Measurements from ENCODE around the gene HTR5A.
"Not testable (repeated sequence)": the region's sequence is repeated elsewhere in the genome, so short reads cannot be mapped to it uniquely, and the experiment has no call there.

The HTR5A gene

DNA sequence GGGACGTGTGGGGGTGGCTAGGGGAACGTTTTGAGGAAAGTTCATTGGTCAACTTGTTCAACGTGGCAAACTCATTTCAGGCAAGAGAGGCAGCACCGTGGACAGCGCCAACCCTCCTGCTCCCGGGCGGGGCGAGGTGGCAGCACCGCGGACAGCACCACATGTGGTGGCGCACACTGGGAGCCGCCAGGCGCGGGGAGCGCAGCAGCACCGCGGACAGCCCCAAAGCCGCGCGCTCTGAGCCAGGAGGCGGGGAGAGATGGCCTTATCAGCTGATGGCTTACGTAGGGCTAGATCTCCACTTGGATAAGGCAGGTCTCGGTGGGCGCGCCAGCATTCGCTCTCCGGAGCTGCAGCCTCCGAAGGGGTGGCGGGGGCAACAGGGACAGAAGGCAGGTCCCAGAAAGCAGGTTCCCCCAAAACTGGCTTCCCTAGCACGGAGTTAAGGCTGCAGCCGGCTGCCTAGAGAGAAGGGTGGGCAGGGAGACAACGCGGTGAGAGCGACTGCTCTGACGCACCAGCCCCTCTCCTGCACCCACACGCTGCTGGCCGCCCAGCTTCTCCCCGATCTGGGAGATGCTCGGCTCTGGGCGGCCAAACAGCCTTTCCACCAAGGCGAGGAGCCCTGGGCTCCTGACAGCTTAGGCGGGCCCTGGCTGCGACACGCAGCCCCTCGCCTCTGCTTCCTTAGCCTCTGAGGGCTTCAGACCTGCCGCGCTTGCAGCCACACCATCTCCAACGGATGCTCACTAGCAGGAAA, at the start of gene HTR5A:
TSS of gene HTR5A (plus strand) at position 333 of the 760 bp plus-strand sequence. CDS start 576 bp downstream, outside the sequence.
- Histone ChIP-seq H3K9me3 (no peaks in the 10 kb centered on the region), H3K4me1 (peaks cover 5% of the 10 kb centered on the region; the same call in 1 of the 2 replicates), H3K4me3 (no peak within 1 kb of the TSS), H4K20me1 (peaks cover 14% of the 10 kb centered on the region), H3K9ac (no peak within 1 kb of the TSS), H3K4me2 (peak within 1 kb of the TSS; percentile 25; the same call in 1 of the 2 replicates), H3K27me3 (peaks cover 12% of the 10 kb centered on the region; the same call in 1 of the 2 replicates), H3K36me3 (no peaks in the 10 kb centered on the region), H3K27ac (no peak within 1 kb of the TSS)
- TF ChIP-seq Cebpa-rat (IDR thresholded peaks at IDR 0.05), result no peak

DNA sequence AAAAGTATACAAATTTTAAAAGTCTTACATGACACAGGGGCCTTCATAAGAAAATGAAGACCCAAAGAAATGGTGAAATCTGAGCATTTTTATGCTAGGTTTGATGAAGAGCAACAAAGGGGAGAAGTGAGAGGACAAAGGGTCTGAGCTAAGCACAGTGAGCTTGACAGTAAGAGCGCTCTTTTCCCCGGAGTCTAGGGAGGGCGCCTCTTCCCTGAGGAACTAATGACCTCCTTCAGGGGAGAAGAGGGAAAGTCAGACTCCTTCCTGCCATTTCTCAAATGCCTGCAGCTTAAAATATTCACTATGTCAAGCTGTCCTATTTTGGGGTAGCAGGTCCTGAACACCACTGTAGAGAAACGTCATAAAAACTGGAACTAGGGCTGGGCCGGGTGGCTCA, 49.1 kb upstream of the HTR5A start:
- H3K9me3 ChIP-seq, result no peaks in the 10 kb centered on the region
- H3K36me3 ChIP-seq, result no peaks in the 10 kb centered on the region
- H3K4me3 ChIP-seq, result no peak overlapping the region
- no peak for TF ChIP-seq Cebpa-rat (IDR thresholded peaks at IDR 0.05)
- H3K27ac ChIP-seq, result no peak overlapping the region
- no peak overlapping the region for H3K9ac ChIP-seq
- no peak overlapping the region for H3K4me2 ChIP-seq
- H3K4me1 ChIP-seq, result no peaks in the 10 kb centered on the region
- no peaks in the 10 kb centered on the region for H3K27me3 ChIP-seq
- no peaks in the 10 kb centered on the region for H4K20me1 ChIP-seq

DNA sequence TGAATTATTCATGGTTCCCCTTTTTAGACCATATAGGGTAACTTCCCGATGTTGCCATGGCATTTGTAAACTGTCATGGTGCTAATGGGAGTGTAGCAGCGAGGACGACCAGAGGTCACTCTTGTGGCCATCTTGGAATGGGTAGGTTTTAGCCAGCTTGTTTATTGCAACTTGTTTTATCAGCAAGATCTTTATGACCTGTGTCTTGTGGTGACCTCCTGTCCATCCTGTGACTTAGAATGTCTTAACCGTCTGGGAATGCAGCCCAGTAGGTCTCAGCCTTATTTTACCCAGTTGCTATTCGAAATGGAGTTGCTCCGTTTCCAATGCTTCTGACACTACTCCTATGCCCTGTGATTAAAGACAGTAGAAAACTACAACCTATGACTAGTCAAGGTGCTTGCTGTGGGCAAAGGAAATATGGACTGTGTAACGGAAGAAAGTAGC, 48.4 kb upstream of the HTR5A start:
- Histone ChIP-seq H3K27me3 (no peaks in the 10 kb centered on the region), H3K27ac (no peak overlapping the region), H3K4me3 (no peak overlapping the region), H3K4me2 (no peak overlapping the region), H3K36me3 (no peaks in the 10 kb centered on the region), H3K9me3 (no peaks in the 10 kb centered on the region), H4K20me1 (no peaks in the 10 kb centered on the region), H3K4me1 (no peaks in the 10 kb centered on the region), H3K9ac (no peak overlapping the region)
- no peak for TF ChIP-seq Cebpa-rat (IDR thresholded peaks at IDR 0.05)

DNA sequence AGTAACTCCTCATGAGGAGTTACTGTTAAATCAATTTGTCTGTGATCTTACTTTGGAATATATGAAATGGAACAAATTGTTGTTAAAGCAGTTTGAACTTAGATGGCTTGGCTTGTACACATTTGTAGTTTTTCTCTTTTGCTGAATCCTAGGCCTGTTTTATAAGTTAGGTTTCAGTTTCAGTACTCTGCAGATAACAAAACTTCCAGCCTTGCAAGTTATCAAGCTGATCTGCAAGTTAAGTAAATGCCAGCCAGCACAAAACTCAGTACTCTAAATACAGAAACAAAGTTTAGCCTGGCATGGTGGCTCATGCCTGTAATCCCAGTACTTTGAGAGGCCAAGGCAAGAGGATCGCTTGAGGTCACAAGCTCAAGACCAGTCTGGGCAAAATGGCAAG, 42.2 kb upstream of the HTR5A start:
- no peak for TF ChIP-seq Cebpa-rat (IDR thresholded peaks at IDR 0.05)
- H3K4me2 ChIP-seq, result no peak overlapping the region
- H3K36me3 ChIP-seq, result no peaks in the 10 kb centered on the region
- peaks cover 3% of the 10 kb centered on the region; the same call in 1 of the 2 replicates for H3K9me3 ChIP-seq
- H3K9ac ChIP-seq, result no peak overlapping the region
- no peaks in the 10 kb centered on the region for H3K27me3 ChIP-seq
- H3K4me3 ChIP-seq, result no peak overlapping the region
- H3K27ac ChIP-seq, result no peak overlapping the region
- no peaks in the 10 kb centered on the region for H3K4me1 ChIP-seq
- no peaks in the 10 kb centered on the region for H4K20me1 ChIP-seq

DNA sequence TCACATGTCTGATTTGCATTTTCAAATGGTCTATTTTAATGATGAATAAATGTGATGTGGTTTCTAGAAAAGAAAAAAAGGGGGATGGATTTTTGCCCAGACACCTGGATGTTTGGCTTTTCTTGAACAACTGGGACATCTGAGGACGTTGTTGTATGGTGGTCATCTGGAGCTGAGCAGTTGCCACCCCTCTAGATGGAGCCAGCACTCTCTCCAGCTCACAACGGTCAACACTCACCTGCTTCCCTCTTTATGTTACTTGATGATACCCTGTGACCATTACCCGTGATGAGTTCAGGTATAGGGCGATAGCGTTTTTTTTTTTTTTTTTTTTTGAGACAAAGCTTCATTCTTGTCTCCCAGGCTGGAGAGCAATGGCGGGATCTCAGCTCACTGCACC, 37.1 kb upstream of the HTR5A start:
- Histone ChIP-seq H3K27ac (no peak overlapping the region), H3K4me1 (no peaks in the 10 kb centered on the region), H3K36me3 (no peaks in the 10 kb centered on the region), H4K20me1 (no peaks in the 10 kb centered on the region), H3K27me3 (no peaks in the 10 kb centered on the region), H3K9me3 (peaks cover 3% of the 10 kb centered on the region; the same call in 1 of the 2 replicates), H3K9ac (no peak overlapping the region), H3K4me2 (no peak overlapping the region), H3K4me3 (no peak overlapping the region)
- no peak for TF ChIP-seq Cebpa-rat (IDR thresholded peaks at IDR 0.05)

DNA sequence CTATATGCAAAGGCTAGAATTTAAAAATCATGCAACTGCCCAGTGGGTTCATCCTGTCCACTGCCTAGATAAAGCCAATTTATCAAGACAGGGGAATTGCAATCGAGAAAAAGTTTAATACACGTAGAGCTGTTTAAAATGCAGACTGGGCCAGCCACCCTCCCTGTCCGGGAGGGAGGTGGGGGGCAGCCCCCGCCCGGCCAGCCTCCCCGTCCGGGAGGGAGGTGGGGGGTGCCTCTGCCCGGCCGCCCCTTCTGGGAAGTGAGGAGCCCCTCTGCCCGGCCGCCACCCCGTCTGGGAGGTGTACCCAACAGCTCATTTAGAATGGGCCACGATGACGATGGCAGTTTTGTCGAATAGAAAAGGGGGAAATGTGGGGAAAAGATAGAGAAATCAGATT, 35.6 kb upstream of the HTR5A start:
- not testable (repeated sequence) for H3K4me1 ChIP-seq, H3K9ac ChIP-seq, H3K4me3 ChIP-seq, H4K20me1 ChIP-seq, H3K9me3 ChIP-seq, H3K27me3 ChIP-seq, H3K27ac ChIP-seq, H3K4me2 ChIP-seq, H3K36me3 ChIP-seq

DNA sequence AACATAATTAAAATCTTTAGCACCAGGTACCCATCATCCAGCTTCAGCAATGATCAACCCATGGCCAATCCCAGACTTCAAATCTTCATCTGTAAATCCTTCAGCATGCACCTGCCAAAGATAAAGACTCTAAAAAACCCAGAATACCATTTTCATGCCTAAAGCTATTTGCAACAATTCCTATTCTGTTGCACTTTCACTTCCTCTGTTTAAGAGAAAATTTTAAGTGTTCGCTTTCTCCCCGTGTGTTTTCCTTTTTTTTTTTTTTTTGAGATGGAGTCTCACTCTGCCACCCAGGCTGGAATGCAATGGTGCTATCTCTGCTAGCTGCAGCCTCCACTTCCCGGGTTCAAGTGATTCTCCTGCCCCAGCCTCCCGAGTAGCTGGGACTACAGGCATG, 31.8 kb upstream of the HTR5A start:
- no peaks in the 10 kb centered on the region for H3K36me3 ChIP-seq
- no peak overlapping the region for H3K9ac ChIP-seq
- H3K4me2 ChIP-seq, result no peak overlapping the region
- H3K4me3 ChIP-seq, result no peak overlapping the region
- no peaks in the 10 kb centered on the region for H3K27me3 ChIP-seq
- no peak for TF ChIP-seq Cebpa-rat (IDR thresholded peaks at IDR 0.05)
- no peaks in the 10 kb centered on the region for H3K9me3 ChIP-seq
- no peak overlapping the region for H3K27ac ChIP-seq
- H4K20me1 ChIP-seq, result no peaks in the 10 kb centered on the region
- H3K4me1 ChIP-seq, result no peaks in the 10 kb centered on the region

DNA sequence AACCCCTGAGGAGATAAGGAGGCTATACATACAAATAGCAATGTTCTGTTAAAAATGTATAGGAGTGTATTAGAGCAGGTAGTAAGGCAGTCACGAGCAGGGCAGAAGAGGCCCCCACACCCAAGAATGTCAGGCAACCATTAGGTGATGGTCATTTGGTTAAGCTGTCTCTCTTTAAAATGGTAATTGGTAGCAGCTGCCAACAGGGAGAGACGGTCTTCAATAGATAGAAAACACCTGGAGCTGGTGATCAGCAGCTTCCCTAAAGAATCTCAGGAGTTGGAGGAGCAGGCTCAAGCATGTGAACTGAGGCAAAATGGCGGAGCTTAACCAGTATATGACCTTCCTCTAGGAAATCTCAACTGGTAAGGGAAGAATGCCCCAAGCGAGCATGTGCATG, 26.4 kb upstream of the HTR5A start:
- H3K9ac ChIP-seq, result no peak overlapping the region
- H3K27ac ChIP-seq, result no peak overlapping the region
- no peaks in the 10 kb centered on the region for H3K36me3 ChIP-seq
- H3K4me1 ChIP-seq, result no peaks in the 10 kb centered on the region
- no peak overlapping the region for H3K4me3 ChIP-seq
- no peaks in the 10 kb centered on the region for H3K9me3 ChIP-seq
- no peak for TF ChIP-seq Cebpa-rat (IDR thresholded peaks at IDR 0.05)
- no peaks in the 10 kb centered on the region for H3K27me3 ChIP-seq
- no peak overlapping the region for H3K4me2 ChIP-seq
- no peaks in the 10 kb centered on the region for H4K20me1 ChIP-seq

DNA sequence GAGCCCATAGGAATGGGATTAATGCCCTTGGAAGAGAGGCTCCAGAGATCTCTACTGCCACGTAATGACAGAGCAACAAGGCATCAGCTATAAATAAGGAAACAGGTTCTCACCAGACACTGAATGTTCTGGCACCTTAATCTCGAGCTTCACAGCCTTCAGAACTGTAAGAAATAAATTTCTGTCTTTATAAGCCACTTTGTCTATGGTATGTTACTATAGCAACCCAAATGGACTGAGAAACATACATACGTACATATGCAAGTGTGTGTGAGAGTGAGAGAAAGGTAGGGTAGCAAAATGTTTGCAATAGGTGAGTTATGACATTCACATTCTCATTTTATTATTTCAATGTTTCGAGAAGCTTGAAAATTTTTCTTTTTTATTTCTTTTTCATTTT, 22.1 kb upstream of the HTR5A start:
- Histone ChIP-seq H3K27ac (no peak overlapping the region), H3K4me2 (no peak overlapping the region), H3K4me1 (no peaks in the 10 kb centered on the region), H3K36me3 (no peaks in the 10 kb centered on the region), H3K27me3 (no peaks in the 10 kb centered on the region), H3K9ac (no peak overlapping the region), H3K9me3 (no peaks in the 10 kb centered on the region), H4K20me1 (no peaks in the 10 kb centered on the region), H3K4me3 (no peak overlapping the region)
- no peak for TF ChIP-seq Cebpa-rat (IDR thresholded peaks at IDR 0.05)

DNA sequence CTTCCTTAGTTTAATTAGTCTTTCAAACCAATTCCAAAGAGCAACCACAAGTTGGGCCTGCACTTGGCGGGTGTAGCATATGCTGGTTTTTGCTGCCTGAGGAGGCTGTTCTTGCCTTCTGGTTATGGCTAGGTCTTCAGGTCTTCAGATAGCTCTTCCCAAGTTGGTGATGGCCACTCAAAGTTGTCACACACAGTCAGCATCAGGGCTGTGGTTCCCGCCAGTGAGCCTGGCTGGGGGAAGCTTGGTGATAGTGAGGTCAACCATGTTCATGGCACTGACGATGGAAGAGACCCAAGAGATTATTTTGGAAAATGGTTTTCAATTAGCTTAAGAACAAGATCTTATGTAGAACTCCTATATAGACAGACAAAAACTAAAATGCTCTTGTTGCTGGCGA, 18.8 kb upstream of the HTR5A start:
- Histone ChIP-seq H3K27me3 (no peaks in the 10 kb centered on the region), H4K20me1 (no peaks in the 10 kb centered on the region), H3K4me3 (no peak overlapping the region), H3K4me2 (no peak overlapping the region), H3K9me3 (no peaks in the 10 kb centered on the region), H3K9ac (no peak overlapping the region), H3K27ac (no peak overlapping the region), H3K36me3 (no peaks in the 10 kb centered on the region), H3K4me1 (no peaks in the 10 kb centered on the region)
- no peak for TF ChIP-seq Cebpa-rat (IDR thresholded peaks at IDR 0.05)

DNA sequence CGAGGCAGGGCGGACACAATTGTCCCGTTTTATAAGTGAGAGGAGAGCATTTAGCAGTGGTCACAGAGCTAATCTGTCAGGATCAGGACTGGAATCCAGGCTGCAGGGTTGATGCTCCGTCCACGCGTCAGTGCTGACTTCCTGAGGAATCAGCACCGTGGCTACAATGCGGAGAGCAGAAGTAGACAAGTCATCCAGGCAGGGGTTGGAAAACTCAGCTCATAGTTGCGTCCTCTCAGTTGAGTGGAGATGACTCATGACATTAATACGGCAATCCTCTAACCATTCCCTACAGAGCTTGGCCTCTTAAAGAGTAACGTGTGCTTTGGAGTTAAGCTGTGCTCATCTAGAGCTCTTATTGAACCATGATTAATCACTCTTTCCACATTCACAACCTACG, 17.1 kb upstream of the HTR5A start:
- Histone ChIP-seq H4K20me1 (no peaks in the 10 kb centered on the region), H3K9ac (no peak overlapping the region), H3K4me1 (no peaks in the 10 kb centered on the region), H3K9me3 (no peaks in the 10 kb centered on the region), H3K36me3 (no peaks in the 10 kb centered on the region), H3K27ac (no peak overlapping the region), H3K4me2 (no peak overlapping the region), H3K27me3 (no peaks in the 10 kb centered on the region), H3K4me3 (no peak overlapping the region)
- TF ChIP-seq Cebpa-rat (IDR thresholded peaks at IDR 0.05), result no peak

All from BLaER1 (cell line).